GM21717 (cell line): ENCODE results near the gene KRTAP9-2.
"Not testable (repeated sequence)": the region's sequence is repeated elsewhere in the genome, so short reads cannot be mapped to it uniquely, and the experiment has no call there.

Experiments
- ATAC-seq: cut with Tn5 transposase; IDR thresholded peaks from one replicate; pipeline ENCODE4 v1.9.1; 2021; ENCODE audit warnings: mild to moderate bottlenecking, moderate library complexity; ENCODE audit not compliant: unreplicated experiment

KRTAP9-2 gene

DNA sequence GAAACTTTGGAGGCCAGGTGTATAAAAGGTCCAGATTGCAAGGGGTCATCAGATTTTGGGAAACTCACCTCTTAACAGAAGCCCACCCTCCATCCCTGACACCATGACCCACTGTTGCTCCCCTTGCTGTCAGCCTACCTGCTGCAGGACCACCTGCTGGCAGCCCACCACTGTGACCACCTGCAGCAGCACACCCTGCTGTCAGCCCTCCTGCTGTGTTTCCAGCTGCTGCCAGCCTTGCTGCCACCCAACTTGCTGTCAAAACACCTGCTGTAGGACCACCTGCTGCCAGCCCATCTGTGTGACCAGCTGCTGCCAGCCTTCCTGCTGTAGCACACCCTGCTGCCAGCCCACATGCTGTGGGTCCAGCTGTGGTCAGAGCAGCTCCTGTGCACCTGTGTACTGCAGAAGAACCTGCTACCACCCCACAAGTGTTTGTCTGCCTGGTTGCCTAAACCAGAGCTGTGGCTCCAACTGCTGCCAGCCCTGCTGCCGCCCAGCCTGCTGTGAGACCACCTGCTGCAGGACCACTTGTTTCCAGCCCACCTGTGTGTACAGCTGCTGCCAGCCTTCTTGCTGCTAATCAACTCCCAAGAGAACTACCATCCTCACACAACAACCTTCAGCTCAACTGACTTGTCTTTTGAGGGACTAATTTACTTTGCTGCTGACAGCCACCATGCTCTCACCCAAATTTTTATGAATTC lies 6.1 kb downstream of the KRTAP9-2 start, which contains the start of gene KRTAP9-3:
KRTAP9-3 (plus strand) TSS at position 51 of the 707 bp plus-strand sequence; CDS start at position 104, 53 bp downstream.
- not testable (repeated sequence) for ATAC-seq

DNA sequence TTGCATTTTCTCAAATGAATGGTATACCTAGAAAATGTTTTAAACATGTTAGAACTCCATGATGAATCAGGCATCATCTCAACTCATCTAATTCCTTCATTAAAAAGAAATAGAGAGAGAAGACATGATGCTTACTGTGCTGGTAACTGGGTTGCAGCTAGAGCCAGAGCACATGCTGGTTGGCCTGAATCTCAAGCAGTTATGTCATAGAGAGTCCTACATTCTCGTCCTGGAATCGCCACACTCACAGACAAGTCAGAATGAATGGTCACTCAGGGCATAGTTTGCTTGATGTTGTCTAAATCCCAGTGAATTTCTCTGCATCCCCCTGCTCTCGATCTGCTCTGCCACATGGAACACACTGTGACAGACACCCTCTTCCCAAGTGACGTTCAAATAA lies 10.7 kb downstream of the KRTAP9-2 start:
- not testable (repeated sequence) for ATAC-seq

GRCh38 chr17:41237949-41238437 lies 11.5 kb downstream of the KRTAP9-2 start, which contains the start of gene KRTAP9-8:
Gene KRTAP9-8, plus strand, starts transcription at chr17:41237999. Its CDS starts 53 bp downstream, at chr17:41238052.
- ATAC-seq: not testable (repeated sequence)

DNA sequence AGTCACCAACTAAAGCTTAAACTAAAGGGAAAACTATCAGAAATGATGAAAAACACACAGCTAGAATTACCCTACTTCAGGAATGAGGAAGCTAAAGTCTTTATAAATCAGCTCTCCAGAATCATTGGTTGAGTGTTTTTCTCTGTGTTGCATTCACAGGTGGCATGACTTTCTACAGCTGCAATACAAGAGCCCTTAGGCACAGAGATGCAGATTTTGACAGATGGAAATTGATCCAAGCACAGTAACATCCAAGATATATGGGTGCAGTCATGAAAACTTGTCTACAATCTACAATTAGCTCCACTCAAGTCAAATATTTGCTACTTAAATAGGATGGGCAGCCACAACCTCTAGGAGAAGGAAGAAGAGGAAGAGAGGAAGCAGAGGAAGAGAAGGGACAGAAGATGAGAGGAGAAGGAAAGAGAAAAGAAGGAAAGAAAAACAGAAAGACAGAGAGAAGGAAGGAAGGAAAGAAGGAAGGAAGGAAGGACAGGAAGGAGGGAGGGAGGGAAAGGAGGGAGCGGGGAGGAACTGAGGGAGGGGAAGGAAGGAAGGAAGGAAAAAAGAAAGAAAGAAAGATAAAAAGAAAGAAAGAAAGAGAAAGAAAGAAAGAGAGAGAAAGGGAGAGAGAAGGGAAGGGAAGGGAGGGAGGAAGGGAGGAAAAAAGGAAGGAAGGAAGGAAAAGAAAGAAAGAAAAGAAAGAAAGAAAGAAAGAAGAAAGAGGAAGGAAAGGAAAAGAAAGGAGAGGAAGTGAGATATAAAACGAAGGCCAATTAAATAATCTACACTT lies 20.7 kb downstream of the KRTAP9-2 start:
- not testable (repeated sequence) for ATAC-seq

- ATAC-seq: not testable (repeated sequence)
These were observed 23.3 kb downstream of the KRTAP9-2 start, which contains the start of gene KRTAP9-4 for GRCh38 chr17:41249637-41250240. Gene KRTAP9-4, plus strand, starts transcription at chr17:41249687. Its CDS starts 34 bp downstream, at chr17:41249721.

GRCh38 chr17:41251261-41251660 lies 24.8 kb downstream of the KRTAP9-2 start:
- no peak for ATAC-seq

- ATAC-seq: no peak
These were observed 28.4 kb downstream of the KRTAP9-2 start for GRCh38 chr17:41254861-41255260.

- not testable (repeated sequence) for ATAC-seq
These were observed 29.2 kb downstream of the KRTAP9-2 start, which contains the start of gene KRTAP9-9 for GRCh38 chr17:41255381-41256290. Gene KRTAP9-9, plus strand, starts transcription at chr17:41255384.

DNA sequence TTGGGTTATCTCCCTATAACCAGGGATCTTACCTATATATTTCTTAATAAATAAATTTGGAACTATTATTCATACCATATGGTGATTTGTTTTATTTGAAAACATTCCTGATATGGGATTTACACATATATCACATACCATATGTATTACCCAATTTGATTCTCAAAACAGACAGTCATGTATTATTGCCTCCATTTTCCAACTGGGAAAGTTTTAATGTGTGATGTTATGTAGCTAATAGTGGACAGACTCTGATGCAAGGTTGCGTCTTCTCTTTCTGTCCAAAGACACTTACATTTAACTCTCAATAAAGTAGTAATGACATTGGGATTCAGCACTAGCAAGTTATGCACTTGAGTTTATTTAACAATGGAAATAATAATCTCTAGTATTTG lies 29.8 kb downstream of the KRTAP9-2 start:
- ATAC-seq: no peak

GRCh38 chr17:41258406-41258805 lies 32.0 kb downstream of the KRTAP9-2 start:
- ATAC-seq: no peak

DNA sequence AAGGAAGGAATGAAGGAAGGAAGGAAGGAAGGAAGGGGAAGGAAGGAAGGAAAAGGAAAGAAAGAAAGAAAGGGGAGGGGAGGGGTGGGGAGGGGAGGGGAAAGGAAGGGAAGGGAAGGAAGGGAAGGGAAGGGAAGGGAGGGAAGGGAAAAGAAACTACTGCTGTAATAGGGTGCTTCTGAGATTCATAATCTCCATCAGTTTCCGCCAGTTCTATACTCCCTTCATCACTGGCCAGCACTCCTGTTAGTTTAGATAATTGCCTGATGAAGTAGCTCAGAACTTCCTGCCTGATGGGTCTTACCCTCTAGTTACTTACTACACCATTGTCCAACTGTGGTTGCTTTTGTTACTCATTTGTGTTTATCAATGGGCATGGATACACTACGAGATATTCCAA lies 36.8 kb downstream of the KRTAP9-2 start:
- ATAC-seq: no peak

- no peak for ATAC-seq
These were observed 38.2 kb downstream of the KRTAP9-2 start for GRCh38 chr17:41264599-41264998.

- no peak for ATAC-seq
These were observed 38.6 kb downstream of the KRTAP9-2 start, which contains the start of gene KRTAP9-6 for GRCh38 chr17:41265078-41265477. Gene KRTAP9-6, plus strand, starts transcription at chr17:41265378. Its CDS starts 0 bp downstream, at chr17:41265378.

DNA sequence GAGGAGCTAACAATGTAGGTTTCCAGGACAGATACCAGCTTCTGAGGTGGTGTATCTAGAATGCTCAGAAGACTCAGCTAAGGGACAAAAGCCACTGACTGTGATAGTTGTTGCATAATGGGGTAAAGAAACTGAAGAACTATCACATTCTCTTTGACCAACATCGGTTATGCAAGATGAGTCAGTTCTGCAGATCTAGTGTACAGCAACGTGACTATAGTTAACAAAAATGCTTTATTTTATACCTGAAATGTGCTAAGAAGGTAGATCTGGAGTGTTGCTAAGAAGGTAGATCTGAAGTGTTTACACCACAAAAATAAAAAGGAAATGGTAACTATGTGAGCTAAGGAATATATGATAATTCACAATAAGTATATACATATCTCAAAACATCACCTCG lies 41.3 kb downstream of the KRTAP9-2 start:
- ATAC-seq: no peak

DNA sequence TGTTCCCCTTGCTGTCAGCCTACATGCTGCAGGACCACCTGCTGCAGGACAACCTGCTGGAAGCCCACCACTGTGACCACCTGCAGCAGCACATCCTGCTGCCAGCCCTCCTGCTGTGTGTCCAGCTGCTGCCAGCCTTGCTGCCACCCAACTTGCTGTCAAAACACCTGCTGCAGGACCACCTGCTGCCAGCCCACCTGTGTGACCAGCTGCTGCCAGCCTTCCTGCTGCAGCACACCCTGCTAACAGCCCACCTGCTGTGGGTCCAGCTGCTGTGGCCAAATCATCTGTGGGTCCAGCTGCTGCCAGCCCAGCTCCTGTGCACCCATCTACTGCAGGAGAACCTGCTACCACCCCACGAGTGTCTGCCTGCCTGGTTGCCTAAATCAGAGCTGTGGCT lies 44.9 kb downstream of the KRTAP9-2 start:
- ATAC-seq: not testable (repeated sequence)

- no peak for ATAC-seq
These were observed 45.4 kb downstream of the KRTAP9-2 start for GRCh38 chr17:41271858-41272257.

DNA sequence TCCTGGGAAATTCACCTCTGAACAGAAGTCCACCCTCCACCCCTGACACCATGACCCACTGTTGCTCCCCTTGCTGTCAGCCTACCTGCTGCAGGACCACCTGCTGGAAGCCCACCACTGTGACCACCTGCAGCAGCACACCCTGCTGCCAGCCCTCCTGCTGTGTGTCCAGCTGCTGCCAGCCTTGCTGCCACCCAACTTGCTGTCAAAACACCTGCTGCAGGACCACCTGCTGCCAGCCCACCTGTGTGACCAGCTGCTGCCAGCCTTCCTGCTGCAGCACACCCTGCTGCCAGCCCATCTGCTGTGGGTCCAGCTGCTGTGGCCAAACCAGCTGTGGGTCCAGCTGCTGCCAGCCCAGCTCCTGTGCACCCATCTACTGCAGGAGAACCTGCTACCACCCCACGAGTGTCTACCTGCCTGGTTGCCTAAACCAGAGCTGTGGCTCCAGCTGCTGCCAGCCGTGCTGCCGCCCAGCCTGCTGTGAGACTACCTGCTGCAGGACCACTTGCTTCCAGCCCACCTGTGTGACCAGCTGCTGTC lies 49.3 kb downstream of the KRTAP9-2 start, which contains the start of gene KRTAP9-7:
KRTAP9-7 (plus strand) TSS at position 51 of the 543 bp plus-strand sequence; CDS start at position 51, 0 bp downstream.
- not testable (repeated sequence) for ATAC-seq
